A549 (cell line): ENCODE measurements around the gene HDGFL2.

Experiments used
- ELK1 ChIP-seq: fragments of 150-350 bp; IDR thresholded peaks from 2 replicates; pipeline ENCODE4 v1.6.1; 2014; ENCODE audit warnings: low read depth, mild to moderate bottlenecking, low read length
- EP300 ChIP-seq, 2 experiments: fragments of >200 bp; sonication (Bioruptor Twin); formaldehyde crosslinking; IDR thresholded peaks; 2 replicates in 1 of 2; 3 replicates in 1 of 2; pipeline ENCODE4 v1.6.1; 2016 to 2017
- HOXA7 ChIP-seq: fragments of 250-450 bp; sonication (Bioruptor Pico); IDR thresholded peaks from 2 replicates; pipeline ENCODE4 v1.5.0; 2020; ENCODE audit warnings: mild to moderate bottlenecking, moderate library complexity
- HOXB5 ChIP-seq: fragments of 250-450 bp; sonication (Bioruptor Pico); IDR thresholded peaks from 2 replicates; pipeline ENCODE4 v1.5.0; 2020; ENCODE audit warnings: mild to moderate bottlenecking, moderate library complexity
- JUN ChIP-seq, 2 experiments: fragments of >200 bp; sonication (Bioruptor Twin); formaldehyde crosslinking; IDR thresholded peaks; 2 replicates in 1 of 2; 3 replicates in 1 of 2; pipeline ENCODE4 v1.6.1; 2016 to 2017
- JUNB ChIP-seq: fragments of >200 bp; sonication (Bioruptor Twin); formaldehyde crosslinking; IDR thresholded peaks from 2 replicates; pipeline ENCODE4 v1.6.1; 2016
- MAX ChIP-seq: IDR thresholded peaks from 2 replicates; pipeline ENCODE4 v1.6.1; 2012
- MAZ ChIP-seq: fragments of 150-350 bp; IDR thresholded peaks from 2 replicates; pipeline ENCODE4 v1.6.1; 2014; ENCODE audit warnings: antibody characterized with exemption, low read depth, low read length, borderline replicate concordance
- MYC ChIP-seq: IDR thresholded peaks from 2 replicates; pipeline ENCODE4 v1.6.1; 2012; ENCODE audit warnings: mild to moderate bottlenecking, inconsistent platforms, low read length, improper control_type of control experiment, borderline replicate concordance
- POLR2A ChIP-seq: IDR thresholded peaks from 2 replicates; pipeline ENCODE4 v1.6.1; 2012; ENCODE audit warnings: mild to moderate bottlenecking, low read length
- RAD21 ChIP-seq, 2 experiments: fragments of >200 bp in 1 of 2; sonication (Bioruptor Twin) in 1 of 2; formaldehyde crosslinking in 1 of 2; IDR thresholded peaks in 1 of 2; conservative IDR thresholded peaks in 1 of 2; 2 replicates in 1 of 2; 3 replicates in 1 of 2; pipeline ENCODE4 v1.6.1; 2012 to 2018; ENCODE audit warnings: inconsistent platforms in 1 of 2
- SMC3 ChIP-seq: fragments of >200 bp; sonication (Bioruptor Twin); formaldehyde crosslinking; IDR thresholded peaks from 3 replicates; pipeline ENCODE4 v1.6.1; 2018; ENCODE audit warnings: inconsistent platforms
- TF ChIP-seq, protein P1 (sequence below): fragments of >200 bp; sonication (Bioruptor Twin); formaldehyde crosslinking; IDR thresholded peaks from 3 replicates; pipeline ENCODE4 v1.5.1; 2016

GRCh38 chr19:4473011-4473762, 1.1 kb downstream of the HDGFL2 start:
- TF ChIP-seq JUN (IDR thresholded peaks at IDR 0.05) (no peak), MAX (no peak), EP300 (IDR thresholded peaks at IDR 0.05) (no peak), POLR2A (no peak), HOXA7 (no peak), JUNB (no peak), SMC3 (no peak), ELK1 (no peak), RAD21 (conservative IDR thresholded peaks at IDR 0.05 in 1 of 2, IDR thresholded peaks at IDR 0.05 in 1 of 2) (no peak), MAZ (no peak), MYC (no peak), HOXB5 (no peak)
- TF ChIP-seq, protein P1, sequence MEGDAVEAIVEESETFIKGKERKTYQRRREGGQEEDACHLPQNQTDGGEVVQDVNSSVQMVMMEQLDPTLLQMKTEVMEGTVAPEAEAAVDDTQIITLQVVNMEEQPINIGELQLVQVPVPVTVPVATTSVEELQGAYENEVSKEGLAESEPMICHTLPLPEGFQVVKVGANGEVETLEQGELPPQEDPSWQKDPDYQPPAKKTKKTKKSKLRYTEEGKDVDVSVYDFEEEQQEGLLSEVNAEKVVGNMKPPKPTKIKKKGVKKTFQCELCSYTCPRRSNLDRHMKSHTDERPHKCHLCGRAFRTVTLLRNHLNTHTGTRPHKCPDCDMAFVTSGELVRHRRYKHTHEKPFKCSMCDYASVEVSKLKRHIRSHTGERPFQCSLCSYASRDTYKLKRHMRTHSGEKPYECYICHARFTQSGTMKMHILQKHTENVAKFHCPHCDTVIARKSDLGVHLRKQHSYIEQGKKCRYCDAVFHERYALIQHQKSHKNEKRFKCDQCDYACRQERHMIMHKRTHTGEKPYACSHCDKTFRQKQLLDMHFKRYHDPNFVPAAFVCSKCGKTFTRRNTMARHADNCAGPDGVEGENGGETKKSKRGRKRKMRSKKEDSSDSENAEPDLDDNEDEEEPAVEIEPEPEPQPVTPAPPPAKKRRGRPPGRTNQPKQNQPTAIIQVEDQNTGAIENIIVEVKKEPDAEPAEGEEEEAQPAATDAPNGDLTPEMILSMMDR = no peak
